Measurements from ENCODE around the gene KCNIP1.
"Not testable (repeated sequence)": the region's sequence is repeated elsewhere in the genome, so short reads cannot be mapped to it uniquely, and the experiment has no call there.

The KCNIP1 gene

DNA sequence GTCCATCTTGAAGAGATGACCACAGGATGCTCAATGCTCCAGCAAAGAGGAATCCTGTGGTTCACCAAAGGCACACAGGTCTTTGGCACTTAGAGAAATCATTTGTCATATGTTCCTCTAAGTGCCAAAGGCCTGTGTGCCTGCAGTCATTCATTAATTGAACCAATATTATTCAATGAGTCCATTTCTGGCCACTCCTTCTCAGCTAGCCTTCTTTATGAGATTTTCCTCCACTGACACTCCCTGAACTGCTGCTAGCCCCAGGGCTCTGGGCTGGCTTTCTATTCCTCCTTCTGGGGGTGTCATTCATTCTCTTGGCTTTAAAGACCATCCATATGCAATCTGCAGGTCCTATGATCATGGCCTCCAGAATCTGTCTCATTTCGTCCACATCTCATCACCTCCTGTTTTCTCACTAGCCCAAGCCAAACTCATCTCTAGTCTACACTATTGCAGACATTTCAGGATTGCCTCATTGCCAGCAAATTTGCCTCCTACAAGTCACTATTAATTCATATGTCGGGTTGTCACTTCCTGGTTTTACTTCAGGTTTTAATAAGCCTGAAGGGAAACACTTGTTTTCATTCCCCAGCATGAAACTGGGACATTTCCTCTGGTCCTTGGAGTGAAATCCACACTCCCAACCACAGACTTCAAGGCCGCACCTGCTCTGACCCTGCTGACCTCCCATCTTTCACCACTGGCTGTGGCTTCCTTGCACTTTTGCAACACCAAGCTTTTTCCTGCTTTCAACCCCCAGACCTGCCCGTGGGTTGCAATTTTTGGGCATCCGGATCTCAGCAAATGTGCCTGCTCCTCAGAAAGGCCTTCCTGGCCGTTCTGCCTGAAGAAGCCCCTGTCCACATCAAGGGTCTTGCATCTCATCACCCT is 35.1 kb downstream of the KCNIP1 start:
- no peak for DNase-seq

DNA sequence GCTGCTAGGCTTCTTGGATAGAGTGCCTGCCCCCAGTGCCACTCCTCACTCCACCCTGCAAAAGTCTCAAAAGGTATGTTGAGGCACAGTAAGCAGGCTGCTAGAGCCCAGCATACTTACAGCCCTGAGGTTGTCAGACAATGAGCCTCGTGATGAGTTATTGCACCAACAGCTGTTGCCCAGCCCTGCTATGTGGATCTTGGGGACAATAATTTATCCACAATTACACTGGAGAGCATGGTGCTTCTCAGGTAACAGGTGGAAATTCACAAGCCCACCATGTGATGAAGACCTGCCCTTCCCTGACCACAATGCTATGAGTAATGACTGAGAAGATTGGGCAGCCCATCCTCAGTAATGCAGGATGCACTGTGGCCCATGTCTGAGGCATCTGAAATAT is 36.5 kb downstream of the KCNIP1 start:
- DNase-seq: no peak

DNA sequence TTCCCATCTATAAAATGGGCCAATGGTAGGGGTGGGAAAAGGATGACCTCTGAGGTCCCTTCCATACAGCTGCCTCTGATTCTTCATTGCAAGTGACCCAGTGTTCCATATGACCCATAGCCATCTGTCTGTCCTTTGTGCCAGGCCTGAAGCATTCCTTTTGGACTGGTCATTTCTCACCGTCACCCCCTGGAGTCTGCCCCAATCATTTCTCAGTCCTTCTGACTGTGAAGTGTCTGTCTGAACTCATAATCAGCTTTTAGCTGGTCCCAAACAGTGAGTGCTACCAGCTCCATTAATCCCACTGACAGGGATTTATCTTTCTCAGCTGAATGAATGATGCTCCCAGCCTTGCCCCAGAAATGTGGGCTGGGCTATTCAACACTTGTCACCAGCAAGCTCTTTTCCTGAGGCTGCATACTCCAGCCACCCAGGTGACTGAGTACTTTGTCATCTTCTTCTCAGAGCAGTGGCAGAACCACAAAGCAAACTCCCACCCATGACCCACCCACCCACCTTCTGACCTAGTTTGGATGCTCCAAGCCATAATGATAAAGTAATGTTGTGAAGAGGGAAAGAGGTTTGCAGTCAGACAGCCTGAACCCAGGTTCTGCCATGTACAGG is 37.4 kb downstream of the KCNIP1 start:
- no peak for DNase-seq

DNA sequence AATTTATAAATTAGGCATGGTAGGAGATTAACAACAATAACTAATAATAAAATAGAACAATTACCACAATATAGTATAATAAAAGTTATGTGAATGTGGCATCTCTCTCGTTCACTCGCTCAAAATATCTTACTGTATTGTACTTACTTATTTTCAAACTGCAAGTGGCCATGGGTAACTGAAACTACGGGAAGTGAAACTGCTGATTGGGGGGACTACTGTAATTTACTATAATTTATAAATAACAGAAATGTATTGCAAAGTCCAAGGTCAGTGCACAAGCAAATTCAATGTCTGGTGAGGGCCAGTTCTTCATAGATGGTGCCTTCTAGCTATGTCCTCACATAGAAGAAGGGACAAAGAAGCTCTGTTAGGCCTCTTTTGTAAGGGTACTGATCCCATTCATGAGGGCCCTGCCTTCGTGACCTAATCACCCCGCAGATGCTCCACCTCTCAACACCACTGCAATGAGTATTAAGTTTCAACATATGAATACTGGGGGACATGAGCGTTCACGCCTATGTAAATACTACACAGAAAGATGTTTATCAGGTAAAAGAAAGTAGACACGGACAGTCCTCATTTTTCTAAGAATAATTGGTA is 39.0 kb downstream of the KCNIP1 start:
- DNase-seq: no peak

DNA sequence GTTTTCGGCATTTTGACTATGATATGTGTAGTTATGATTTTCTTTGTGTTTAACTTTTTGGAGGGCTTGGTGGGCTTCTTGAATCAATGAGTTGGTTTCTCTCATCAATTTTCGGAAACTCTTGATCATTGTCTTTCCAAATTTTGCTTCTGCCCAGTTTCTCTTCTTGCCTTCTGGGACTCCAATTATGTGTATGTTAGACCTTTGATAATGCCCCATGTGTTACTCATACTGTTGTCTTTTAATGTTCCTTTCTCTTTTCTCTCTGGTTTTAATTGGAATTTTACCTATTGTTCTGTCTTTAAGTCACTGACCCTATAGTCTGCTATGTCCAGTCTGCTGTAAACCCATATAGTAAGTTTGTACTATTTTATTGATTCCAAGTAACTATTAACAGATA is 41.5 kb downstream of the KCNIP1 start:
- no peak for DNase-seq

DNA sequence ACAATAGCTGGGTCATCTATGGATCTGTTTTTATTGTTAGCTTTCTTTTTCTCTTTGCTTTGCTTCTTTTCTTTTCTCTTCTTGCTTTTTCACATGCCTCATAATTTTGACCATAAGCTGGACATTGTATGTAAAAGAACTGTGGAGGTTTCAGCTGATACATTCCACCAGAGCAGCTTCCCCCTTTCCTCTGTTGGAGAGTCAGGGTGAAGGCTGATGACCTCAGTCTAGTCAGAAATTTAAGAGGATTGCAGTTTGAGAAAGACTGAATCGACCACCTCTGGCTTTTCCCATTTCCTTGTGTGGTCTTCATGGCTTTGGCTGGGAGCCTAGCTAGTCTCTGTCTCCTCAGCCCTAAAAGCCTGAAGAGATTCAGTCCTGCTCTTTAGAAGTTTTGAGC is 42.0 kb downstream of the KCNIP1 start:
- no peak for DNase-seq

DNA sequence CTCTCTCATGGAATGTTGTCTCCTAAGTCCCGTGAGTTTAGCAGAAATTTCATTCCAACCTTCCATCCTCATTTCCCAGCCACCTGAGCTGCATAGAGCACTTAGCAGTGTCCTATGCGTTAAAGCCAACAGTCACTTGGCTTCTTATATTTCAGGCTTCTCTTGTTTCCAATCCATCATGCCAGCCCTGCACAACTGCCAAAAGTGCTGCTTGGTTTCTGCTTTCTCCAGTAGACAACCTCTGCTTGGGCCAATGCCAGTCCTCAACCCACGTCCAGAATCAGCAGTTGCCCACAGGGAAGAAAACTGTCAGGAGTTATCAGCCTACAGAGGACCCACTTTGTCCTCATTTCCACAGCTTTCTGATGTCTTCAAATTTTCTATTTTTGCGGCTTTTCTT is 42.5 kb downstream of the KCNIP1 start:
- DNase-seq: no peak

DNA sequence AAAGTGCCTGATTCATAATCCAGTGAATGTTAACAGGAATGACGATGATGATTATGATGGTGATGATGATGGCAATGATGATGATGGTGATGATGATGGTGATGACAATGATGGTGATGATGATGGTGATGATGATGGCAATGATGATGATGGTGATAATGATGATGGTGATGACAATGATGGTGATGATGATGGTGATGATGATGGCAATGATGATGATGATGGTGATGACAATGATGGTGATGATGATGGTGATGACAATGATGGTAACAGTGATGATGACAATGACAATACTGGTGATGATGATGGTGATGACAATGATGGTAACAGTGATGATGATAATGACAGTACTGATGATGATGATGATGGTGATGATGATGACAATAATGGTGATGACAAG is 46.6 kb downstream of the KCNIP1 start:
- not testable (repeated sequence) for DNase-seq

DNA sequence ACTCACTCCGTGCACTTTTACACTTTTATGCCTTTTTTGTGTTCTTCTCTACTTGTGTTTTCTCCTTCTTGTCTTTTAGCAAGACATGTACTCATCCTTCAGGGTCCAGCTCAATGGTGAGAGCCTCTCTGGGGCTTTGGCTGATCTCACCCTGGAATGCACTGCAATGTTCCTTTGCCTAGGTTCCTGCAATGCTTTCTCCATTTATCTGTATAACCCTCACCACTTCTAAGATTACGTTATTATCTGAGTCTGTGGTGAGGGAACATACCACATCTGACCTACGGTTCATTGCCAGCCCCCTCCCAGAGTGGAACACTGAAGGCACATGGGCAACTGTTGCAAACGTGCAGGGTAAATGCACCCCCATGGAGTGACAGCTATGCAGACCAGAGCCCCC is 47.3 kb downstream of the KCNIP1 start:
- DNase-seq: no peak

DNA sequence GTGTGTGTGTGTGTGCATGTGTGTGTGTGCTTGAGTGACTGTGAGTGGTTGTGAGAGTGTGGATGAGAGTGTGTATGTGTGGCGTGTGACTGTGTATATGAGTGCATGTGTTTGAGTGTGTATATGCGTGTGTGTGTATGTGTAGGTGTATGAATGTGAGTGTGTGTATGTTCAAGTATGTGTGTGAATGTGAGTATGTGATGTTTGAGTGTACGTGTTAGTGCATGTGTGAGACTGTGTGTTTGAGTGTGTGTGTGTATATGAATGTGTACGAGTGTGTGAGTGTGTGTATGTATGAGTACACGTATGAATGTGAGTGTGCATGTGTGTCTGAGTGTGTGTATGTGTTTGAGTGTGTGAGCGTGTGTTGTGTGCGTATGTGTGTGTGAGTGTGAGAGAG is 47.8 kb downstream of the KCNIP1 start:
- DNase-seq: no peak

DNA sequence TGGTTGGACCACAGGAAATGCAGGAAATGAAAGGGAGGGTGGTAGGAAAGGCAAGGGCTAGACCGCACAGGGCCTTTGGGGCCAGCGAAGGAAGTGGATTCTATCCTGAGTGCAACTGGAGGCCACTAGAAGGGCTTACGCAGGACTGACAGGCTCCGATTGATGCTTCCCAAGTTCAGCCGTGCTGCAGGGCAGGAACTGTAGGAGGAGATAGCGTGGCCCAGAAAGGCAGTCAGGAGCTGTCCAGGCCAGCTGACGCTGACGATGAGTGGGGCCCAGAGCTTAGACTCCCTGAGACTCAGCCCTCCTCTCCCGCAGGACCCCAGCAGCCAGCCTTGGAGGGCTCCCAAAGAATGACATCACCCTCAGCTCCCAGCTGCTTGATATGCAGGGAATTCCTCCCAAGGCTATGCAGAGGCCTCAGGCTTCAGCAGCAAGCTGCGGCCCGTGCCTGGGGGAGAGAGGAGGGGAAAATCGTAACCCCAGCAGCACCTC is 48.8 kb downstream of the KCNIP1 start:
- DNase-seq: no peak

DNA sequence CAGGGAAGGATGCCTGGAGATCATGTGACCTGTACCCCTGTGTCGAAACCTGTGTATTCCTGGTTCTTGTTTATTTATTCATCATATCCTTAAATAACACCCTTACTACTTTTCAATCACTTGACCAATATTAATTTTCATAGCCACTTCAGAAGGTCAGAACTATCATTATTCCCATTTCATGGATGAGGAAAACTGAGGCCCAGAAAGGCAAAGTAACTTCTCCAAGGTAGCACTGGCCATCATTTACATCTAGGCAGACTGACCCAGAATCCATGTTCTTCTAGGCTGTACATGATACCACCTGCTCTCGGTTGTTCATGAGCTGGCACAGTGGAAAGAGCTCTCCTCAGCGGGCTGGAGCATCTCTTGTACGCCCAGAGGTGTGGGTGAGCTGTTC is 49.4 kb downstream of the KCNIP1 start:
- DNase-seq: no peak

DNA sequence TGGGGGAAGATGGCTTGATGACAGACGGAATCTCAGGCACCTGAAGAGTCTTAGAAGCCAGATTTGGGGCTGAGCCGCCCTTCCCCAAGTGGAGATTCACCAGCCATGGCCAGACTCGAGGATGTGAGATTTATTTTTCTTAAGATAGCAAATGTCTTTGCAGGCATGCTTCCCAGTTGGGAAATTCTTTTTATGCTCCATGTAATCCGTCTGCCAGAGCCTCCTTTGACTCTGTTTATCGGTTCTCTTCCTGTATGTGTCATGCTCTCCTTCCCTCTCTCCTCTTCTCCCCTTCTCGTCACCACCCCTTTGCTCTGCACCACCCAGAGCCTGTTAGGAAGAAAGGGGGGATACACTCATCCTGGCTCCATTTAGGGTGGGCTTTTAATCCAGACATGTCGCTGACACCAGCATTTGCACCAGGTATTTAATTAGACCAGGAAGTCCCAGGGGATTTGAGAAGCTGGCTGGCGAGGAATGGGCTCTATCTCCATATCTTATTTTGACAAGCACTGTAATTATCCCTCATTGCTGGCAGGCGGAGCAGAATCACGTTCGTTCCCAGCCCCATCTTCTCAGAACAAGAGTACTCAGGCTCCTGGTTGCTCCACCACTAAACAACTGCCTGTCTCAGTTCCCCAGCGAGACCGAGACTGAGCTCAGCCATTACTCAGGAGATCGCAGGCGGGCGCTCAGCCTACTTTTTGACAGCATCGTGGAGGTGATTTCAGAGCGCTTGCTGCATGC is 50.9 kb downstream of the KCNIP1 start:
- no peak for DNase-seq

DNA sequence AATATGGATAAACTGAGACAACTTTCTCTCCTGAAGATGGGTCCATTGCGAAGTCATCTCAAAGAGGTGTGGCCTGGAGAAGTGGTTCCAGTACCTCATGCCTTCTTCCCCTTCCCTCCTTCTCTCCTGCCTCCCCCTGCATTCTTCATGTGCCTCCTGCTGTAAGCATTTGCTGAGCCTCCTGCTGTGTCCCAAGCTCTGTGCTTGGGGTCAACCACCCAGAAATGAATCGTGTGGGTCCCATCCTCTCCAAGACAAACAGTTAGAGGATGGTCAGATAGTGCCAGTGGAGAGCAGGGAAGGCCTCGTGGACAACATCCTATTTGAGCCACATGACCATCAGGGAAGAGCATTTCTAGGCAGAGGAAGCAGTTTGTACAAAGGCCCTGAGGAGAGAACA is 53.5 kb downstream of the KCNIP1 start:
- DNase-seq: no peak

DNA sequence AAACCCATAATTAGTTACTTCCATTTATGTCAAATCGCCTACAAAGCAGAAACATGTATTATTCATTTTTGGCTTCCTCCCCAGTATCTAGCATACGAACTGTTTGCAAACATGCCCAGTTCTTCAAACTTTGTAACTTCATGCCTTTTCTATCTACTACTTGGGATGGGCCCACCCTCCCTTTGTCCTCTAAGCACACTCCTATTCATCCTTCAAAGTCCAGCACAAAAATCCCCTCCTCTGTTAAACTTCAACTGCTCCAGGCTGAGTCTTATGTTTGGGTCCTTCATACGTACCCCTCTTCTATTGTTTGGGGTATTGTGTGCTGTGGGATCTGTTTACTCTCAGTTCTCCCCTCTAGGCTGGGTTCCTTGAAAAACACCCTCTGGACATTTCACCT is 55.5 kb downstream of the KCNIP1 start:
- DNase-seq: no peak

DNA sequence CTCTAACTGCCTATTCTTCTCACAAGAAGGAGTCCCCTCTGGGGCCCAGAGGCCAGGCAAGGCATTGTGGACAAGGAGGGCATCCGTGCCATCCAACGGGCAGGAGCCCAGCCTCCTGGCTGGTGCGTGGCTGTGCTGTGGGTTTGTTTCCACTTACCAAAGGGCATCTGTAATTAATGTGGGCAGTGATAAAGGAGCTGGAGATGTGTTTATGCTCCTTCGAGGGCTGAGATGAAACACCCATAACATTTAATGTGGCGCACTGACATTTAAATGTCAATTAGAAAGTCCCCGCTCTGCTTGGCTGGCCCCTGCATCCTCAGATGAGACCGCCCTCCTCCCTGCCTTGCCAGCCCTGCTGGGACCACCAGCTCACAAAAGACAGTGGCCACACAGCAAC is 57.1 kb downstream of the KCNIP1 start:
- no peak for DNase-seq

DNA sequence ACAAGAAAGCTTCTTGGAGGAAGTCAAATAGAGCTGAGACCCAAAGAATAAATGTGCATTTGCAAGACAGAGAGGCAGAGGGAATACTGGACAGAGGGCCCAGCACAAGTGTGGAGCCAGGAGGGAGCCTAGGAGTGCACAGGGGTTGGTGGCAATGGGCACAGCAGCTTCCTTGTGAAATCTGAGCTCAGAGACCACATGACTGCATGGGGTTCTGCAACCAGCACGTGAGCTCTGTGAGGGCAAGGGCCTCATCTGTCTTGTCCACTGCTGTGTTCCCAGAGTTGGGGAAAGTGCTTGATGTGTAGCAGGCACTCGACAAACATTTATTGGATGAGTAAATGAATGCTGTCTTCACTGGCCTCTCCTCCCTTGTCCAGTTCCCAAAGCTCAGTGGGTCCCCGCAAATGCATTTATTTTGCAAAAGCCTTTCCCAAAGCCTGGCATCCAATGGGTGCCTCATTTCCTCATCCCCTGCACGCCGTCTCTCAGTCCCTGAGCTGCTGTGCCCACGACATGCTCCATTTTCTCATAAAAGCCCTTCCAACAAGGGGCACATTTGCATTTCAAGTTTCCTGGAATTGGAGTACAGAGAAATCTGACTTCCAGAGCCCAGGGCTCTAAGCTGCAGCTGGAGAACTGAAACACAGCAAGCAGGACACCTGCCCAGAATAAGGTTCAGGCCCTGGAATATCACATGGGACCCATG is 58.5 kb downstream of the KCNIP1 start:
- no peak for DNase-seq

DNA sequence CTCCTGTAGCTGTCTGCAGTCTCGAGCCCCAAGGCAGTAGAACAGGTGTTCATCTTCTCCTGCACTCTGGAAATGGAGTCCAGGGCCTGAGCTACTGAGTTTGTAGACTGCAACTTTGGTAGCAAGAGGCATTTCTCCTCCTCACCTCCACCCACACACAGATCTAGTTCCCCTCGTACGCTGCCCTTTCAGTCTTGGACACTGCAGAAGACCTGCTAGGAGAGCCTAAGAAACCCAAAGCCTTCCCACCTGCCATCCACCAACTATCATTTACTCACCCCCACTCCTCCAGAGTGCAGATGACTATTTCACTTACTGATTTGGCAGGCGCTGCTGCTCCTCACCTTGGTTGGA is 59.0 kb downstream of the KCNIP1 start:
- DNase-seq: no peak

DNA sequence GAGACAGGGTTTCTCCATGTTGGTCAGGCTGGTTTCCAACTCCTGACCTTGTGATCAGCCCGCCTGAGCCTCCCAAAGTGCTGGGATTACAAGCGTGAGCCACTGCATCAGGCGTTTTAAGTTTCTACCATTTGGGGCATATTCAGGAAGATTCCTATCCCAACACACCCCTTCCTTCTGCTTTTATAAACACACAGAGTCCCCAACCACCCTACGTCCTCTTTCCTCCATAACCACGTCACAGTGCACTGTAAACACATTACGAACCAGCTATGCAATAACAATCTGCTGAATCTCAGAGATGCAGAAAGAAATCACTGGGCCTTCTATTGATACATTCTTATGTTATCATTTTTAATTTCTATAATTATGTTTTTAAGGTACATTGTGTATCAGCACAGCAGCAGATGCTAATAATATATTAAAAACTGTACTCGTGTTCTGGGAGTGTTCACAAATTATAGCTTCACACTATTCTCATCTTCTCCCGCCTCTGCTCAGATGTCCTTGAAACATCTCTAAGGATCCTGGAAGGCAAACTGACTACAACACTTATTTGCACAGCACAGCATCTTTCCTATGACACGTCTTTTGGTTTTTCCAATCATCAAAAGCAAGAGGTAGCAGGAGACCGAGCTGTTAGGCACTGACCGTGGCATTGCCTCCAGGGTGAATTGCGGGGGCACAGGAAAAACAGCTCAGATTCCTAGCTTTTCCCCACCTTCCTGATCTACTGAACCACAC is 60.2 kb downstream of the KCNIP1 start:
- no peak for DNase-seq

DNA sequence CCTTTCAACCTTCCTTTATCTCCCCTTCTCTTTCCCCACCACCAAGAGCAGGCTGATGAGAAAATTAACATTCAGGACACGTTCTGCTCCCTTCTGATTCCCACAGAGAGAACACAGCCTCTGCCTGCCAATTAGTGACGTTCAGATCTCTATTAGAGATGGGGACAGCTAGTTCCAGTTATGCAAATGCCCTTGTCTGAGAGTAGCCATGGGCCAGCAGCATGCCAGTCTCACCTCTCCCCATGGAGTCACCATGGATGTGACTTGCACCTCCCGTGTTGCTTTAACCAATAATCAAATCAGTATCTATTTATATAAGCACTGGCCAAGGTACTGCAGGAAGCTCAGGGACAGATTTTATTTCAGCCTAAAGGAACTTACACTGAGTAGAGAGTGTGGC is 61.3 kb downstream of the KCNIP1 start:
- DNase-seq: no peak

DNA sequence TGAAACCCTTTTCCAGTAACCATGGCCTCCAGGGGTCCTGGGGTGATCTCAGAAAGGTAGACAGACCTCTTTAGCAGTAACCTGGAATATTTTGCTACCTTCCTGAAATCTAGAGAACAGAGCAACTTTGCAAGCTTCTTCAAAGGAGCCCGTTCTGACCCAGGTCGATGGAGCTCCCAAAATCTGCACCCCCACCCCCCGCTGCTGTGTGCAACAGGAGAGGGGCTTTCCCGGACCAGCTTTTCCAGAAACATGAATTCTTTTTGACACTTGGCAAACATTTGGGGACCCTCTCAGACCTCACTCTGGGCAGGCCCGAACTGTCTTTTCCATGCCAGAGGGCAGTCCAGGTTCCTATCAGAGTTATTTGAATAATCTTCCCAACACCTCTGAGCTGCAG is 65.3 kb downstream of the KCNIP1 start:
- DNase-seq: no peak

DNA sequence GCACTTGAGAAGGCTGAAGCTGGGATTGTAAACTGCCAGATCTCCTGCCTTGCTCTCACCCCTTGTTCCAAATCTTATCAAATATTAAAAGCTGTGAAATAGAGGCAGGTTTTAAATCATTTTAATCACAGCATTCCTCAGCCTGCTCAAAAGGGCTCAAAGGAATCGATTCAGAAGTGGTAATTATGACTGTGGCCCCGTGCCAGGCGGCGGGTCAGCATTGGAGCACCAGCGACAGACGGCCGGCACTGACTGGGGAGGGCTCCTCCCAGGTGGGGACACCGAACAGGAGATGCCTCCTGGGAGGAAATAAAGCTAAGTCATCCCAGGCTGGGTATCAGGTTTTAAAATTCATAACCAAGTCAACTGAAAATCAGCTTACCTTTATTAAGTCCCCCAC is 66.7 kb downstream of the KCNIP1 start:
- no peak for DNase-seq

Data from stimulated activated CD4-positive, alpha-beta T cell treated with anti-CD3 and anti-CD28 coated beads, Interleukin-4, amount 100 ng/mL, for 24 hours (primary cell).